SHP77 (cell line): ENCODE results near the gene TM4SF1.
"Not testable (repeated sequence)": the region's sequence is repeated elsewhere in the genome, so short reads cannot be mapped to it uniquely, and the experiment has no call there.

Experiments used
- DNase-seq, 2 experiments: peaks; one replicate each; lab custom pipeline; 2025; lab: John Stamatoyannopoulos, UW

Gene TM4SF1

GRCh38 chr3:149343951-149344350 lies 33.5 kb downstream of the TM4SF1 start:
- DNase-seq: no peak

- no peak for DNase-seq
Measured at GRCh38 chr3:149342413-149343380, 34.8 kb downstream of the TM4SF1 start.

- peak; percentile 77 to 90 for DNase-seq
Measured at GRCh38 chr3:149340310-149340933, 37.0 kb downstream of the TM4SF1 start.

- DNase-seq: peak; percentile 89 to 91
Measured at GRCh38 chr3:149339931-149340309, 37.5 kb downstream of the TM4SF1 start.

GRCh38 chr3:149337486-149337885 lies 40.0 kb downstream of the TM4SF1 start:
- not testable (repeated sequence) for DNase-seq

- DNase-seq: no peak
Measured at GRCh38 chr3:149336925-149337324, 40.5 kb downstream of the TM4SF1 start.

GRCh38 chr3:149333176-149333859 lies 44.1 kb downstream of the TM4SF1 start, which contains the start of gene TM4SF18:
TM4SF18 (minus strand) TSS chr3:149333636; CDS start chr3:149333382, 254 bp downstream.
- no peak for DNase-seq

- DNase-seq: no peak
Measured at GRCh38 chr3:149332771-149333170, 44.7 kb downstream of the TM4SF1 start.

- no peak for DNase-seq
Measured at GRCh38 chr3:149332227-149332765, 45.2 kb downstream of the TM4SF1 start.

- DNase-seq: no peak
Measured at GRCh38 chr3:149331396-149331795, 46.1 kb downstream of the TM4SF1 start.

- no peak for DNase-seq
Measured at GRCh38 chr3:149330609-149331331, 46.7 kb downstream of the TM4SF1 start.

- DNase-seq: no peak
Measured at GRCh38 chr3:149327156-149327555, 50.3 kb downstream of the TM4SF1 start.

- DNase-seq: no peak
Measured at GRCh38 chr3:149325581-149325980, 51.9 kb downstream of the TM4SF1 start.

- DNase-seq: no peak
Measured at GRCh38 chr3:149324332-149324731, 53.1 kb downstream of the TM4SF1 start.

- no peak for DNase-seq
Measured at GRCh38 chr3:149321640-149322039, 55.8 kb downstream of the TM4SF1 start.

- DNase-seq: no peak
Measured at GRCh38 chr3:149321136-149321535, 56.3 kb downstream of the TM4SF1 start.

- DNase-seq: peak; percentile 40 to 42
Measured at GRCh38 chr3:149319750-149320149, 57.7 kb downstream of the TM4SF1 start.
